Stimulated activated naive CD8-positive, alpha-beta T cell treated with anti-CD3 and anti-CD28 coated beads, Interleukin-15, amount 100 ng/mL, for 72 hours (primary cell): ENCODE measurements around the gene SLC25A34.
A peak's percentile ranks its signal among the peaks of the same experiment; 100 is the strongest.
"Not testable (repeated sequence)": the region's sequence is repeated elsewhere in the genome, so short reads cannot be mapped to it uniquely, and the experiment has no call there.

Source experiments
- ATAC-seq: fragments of 150-1000 bp; cut with Tn5 transposase; 2 replicates; pipeline ENCODE4 v1.10.0; 2021; ENCODE audit warnings: mild to moderate bottlenecking, moderate library complexity
- DNase-seq, 2 donors: peaks; one replicate each; pipeline ENCODE4 v3.0.0; 2021 to 2022
- H3K27ac Mint-ChIP-seq, 2 donors: one replicate each; pipeline ENCODE4 v1.8.0; 2022; ENCODE audit warnings: mild to moderate bottlenecking in 2 of 2, mixed read lengths in 2 of 2, moderate library complexity in 2 of 2
- H3K27me3 Mint-ChIP-seq: one replicate; pipeline ENCODE4 v1.8.0; 2022; ENCODE audit warnings: mixed read lengths
- H3K4me1 Mint-ChIP-seq: one replicate; pipeline ENCODE4 v1.8.0; 2022; ENCODE audit warnings: mild to moderate bottlenecking, mixed read lengths
- H3K4me3 Mint-ChIP-seq, 2 donors: one replicate each; pipeline ENCODE4 v1.8.0; 2022; ENCODE audit warnings: mild to moderate bottlenecking in 2 of 2, mixed read lengths in 2 of 2, moderate library complexity in 1 of 2
- H3K9me3 Mint-ChIP-seq, 2 donors: one replicate each; pipeline ENCODE4 v1.8.0; 2022; ENCODE audit warnings: mixed read lengths in 2 of 2

SLC25A34 gene

DNA sequence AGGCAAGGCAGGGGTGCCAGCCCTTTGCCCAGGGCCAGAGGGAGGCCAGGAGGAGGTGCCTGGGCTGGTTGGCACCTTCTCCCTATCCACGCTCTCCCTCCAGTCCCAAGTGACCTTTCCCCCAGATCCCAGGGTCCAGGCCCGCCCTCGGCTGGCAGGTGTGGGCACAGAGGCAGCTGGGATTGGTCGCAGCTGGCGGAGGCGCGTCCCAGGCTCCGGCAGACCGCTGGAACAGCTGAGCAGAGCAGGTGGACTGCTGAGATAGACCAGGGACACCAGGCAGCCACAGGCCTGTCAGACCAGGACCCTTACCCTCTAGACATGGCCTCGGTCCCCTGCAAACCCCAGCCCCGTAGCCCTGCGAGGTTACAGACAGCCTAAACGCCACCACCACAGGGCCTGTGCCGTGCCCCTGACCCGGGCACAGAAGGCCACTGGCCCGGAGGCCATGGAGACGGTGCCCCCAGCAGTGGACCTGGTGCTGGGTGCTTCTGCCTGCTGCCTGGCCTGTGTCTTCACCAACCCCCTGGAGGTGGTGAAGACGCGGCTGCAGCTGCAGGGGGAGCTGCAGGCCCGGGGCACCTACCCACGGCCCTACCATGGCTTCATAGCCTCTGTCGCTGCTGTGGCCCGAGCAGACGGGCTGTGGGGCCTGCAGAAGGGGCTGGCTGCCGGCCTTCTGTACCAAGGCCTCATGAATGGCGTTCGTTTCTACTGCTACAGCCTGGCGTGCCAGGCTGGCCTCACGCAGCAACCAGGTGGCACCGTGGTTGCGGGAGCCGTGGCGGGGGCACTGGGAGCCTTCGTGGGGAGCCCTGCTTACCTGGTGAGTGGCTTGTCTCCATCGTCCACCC, at the start of gene SLC25A34:
Gene SLC25A34, plus strand, starts transcription at position 221 of the 854 bp plus-strand sequence. Its CDS starts 228 bp downstream, at position 449.
- Mint-ChIP-seq H3K27me3 (no peaks in the 10 kb centered on the region), H3K9me3 (no peaks in the 10 kb centered on the region), H3K4me3 (no peak within 1 kb of the TSS), H3K4me1 (peaks cover 3% of the 10 kb centered on the region), H3K27ac (peak within 1 kb of the TSS; percentile 46 to 76)
- no peak for DNase-seq
- peak; percentile 8 for ATAC-seq

DNA sequence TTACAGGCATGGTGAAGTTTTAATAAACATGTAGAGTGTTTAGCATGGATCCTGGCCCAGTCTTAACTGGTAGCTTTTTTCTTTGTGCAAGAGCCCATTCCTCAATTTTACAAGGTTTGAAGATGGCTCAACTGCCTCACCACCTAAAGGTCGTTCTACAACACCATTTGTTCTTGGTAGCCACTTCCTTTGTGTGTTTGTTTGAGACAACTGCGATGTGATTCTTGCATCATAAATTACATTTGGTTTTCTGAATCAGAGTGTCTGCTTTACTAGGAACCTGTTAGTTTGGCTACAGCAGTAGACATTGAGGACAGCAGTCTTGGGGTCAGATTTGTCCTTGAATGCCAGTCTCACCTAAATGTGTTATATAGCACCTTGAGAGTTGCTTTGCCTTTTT, 48.6 kb upstream of the SLC25A34 start:
- ATAC-seq = no peak
- Mint-ChIP-seq H3K4me1 (peaks cover 46% of the 10 kb centered on the region), H3K27ac (peak overlapping the region; percentile 34 to 85), H3K4me3 (peak overlapping the region in 1 of 2 donors; percentile 27), H3K27me3 (no peaks in the 10 kb centered on the region), H3K9me3 (no peaks in the 10 kb centered on the region)
- DNase-seq = no peak

DNA sequence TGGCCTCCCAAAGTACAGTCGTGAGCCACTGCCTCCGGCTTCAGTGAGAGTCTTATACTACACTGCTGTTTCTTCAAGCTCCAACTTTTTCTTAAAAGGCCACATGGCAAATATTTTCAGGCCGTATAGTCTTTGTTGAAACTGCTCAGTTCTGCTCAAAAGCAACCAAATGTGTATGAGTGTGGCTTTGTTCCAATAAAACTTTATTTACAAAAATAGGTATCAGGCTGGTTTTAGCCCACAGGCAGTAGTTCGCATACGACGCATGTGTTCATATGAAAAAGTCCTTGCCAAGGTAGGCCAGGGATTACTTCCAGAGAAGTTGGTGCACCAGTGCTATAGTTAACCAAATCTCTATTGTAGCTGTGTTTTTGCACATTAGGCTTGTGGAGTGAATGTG, 45.7 kb upstream of the SLC25A34 start:
- DNase-seq (no peak), ATAC-seq (no peak)
- H3K4me3 Mint-ChIP-seq = no peak overlapping the region
- H3K9me3 Mint-ChIP-seq = no peaks in the 10 kb centered on the region
- no peak overlapping the region for H3K27ac Mint-ChIP-seq
- H3K4me1 Mint-ChIP-seq = peaks cover 46% of the 10 kb centered on the region
- no peaks in the 10 kb centered on the region for H3K27me3 Mint-ChIP-seq

DNA sequence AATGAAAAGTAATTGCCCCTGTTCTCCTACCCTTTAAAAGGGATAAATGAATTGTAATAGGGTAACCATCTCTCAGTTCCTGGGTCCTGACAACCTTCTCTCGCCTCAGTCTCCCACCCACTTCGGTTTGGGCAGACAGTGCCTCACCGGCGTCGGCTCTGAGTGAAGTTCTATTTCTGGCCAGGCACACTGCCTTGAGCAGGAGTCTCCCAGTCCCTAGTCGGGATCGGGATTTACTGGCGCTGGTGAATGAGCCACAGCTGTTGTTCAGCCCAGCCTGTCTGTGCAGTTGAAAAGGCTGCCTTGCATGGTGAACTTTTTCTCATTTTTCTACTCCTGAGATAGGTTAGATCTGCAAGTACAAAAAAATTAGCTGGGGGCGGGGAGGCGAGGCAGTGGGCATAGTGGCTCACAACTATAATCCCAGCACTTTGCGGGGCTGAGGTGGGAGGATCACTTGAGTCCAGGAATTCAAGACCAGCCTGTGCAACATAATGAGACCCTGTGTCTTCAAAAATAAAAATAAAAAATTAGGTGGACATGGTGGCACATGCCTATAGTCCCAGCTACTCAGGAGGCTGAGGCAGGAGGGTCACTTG, 44.5 kb upstream of the SLC25A34 start:
- no peaks in the 10 kb centered on the region for H3K9me3 Mint-ChIP-seq
- H3K27me3 Mint-ChIP-seq = no peaks in the 10 kb centered on the region
- H3K4me1 Mint-ChIP-seq = peaks cover 44% of the 10 kb centered on the region
- ATAC-seq = no peak
- H3K27ac Mint-ChIP-seq = peak overlapping the region in 1 of 2 donors; percentile 81
- no peak overlapping the region for H3K4me3 Mint-ChIP-seq
- no peak for DNase-seq

DNA sequence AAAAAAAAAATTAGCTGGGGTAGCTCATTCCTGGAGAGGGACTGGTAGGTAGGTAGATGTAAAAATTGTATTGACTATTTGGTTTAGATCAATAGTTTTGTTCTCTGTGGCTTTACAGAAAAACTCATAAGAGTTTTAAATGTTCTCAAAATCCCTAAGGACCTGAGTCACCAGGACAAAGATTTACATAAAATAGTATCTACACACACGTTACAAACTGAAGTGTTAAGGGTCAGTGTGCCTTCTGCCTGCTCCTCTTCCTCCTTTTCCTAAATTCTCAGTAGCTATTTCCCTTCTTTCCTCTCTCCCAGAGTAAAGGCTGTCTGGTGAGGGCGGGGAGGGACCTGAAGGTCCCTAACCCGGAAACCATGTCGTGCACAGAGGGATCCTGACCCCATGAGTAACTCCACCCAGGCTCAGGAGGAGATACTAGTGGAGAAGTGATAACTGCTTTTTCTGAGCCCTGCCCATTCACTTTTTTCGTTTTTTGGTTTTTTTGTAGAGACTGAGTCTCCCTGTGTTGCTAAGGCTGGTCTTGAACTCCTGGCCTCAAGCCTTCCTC, 43.9 kb upstream of the SLC25A34 start:
- ATAC-seq = no peak
- H3K4me1 Mint-ChIP-seq = peaks cover 45% of the 10 kb centered on the region
- H3K9me3 Mint-ChIP-seq = no peaks in the 10 kb centered on the region
- no peak for DNase-seq
- no peak overlapping the region for H3K4me3 Mint-ChIP-seq
- H3K27ac Mint-ChIP-seq = peak overlapping the region in 1 of 2 donors; percentile 81
- no peaks in the 10 kb centered on the region for H3K27me3 Mint-ChIP-seq

DNA sequence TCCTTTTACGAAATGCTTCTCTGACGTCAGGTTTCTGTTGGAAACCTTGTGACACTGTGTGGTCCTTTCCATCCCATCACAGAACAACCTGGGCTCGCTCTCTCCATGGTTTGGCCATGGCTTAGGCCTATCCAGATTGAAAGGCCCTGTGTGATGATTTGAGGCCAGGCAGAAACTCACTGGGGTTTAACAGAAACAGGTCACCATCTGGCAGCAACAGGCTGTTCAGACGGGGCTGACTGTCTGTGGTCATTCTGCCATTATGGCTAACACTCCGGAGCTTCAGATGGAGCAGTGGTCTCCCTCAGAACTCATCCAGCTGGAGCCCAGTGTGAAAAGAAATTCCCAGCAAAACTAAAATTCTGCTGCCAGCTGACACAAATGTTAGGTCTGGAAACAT, 42.7 kb upstream of the SLC25A34 start:
- peak overlapping the region in 1 of 2 donors; percentile 24 for H3K27ac Mint-ChIP-seq
- no peak for DNase-seq
- no peaks in the 10 kb centered on the region for H3K9me3 Mint-ChIP-seq
- no peak for ATAC-seq
- H3K4me3 Mint-ChIP-seq = no peak overlapping the region
- no peaks in the 10 kb centered on the region for H3K27me3 Mint-ChIP-seq
- H3K4me1 Mint-ChIP-seq = peaks cover 45% of the 10 kb centered on the region

DNA sequence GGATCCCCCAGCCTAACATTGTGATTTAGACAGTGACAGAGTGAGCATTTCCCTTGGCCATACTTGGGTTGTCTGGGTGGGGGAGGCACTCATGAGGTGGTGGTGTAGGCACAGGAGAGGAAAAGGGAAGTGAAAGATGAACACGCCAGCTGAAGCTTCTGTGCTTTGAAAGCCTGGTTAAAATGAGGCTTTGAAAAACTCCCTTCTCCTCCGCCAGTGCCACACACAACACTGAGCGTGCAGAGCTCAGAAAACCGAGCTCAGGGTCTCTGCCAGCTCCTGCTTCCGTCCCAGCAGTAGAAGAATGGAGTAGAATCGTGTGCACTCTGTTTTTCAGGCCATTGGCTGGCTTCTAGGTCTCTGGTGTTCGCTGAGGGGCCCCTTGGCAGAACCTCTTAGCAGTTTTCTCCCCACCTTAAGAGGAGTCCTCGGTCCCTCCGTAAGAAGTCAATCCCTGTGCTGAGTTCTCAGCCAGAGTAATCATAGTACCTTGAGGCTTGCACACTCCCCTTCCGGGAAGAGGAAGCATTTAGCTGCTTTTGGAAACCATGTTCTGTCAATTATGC, 39.0 kb upstream of the SLC25A34 start:
- Mint-ChIP-seq H3K4me3 (peak overlapping the region; percentile 84 to 86), H3K9me3 (no peaks in the 10 kb centered on the region), H3K4me1 (peaks cover 51% of the 10 kb centered on the region), H3K27ac (peak overlapping the region; percentile 97 to 98), H3K27me3 (no peaks in the 10 kb centered on the region)
- ATAC-seq (peak; percentile 96), DNase-seq (peak; percentile 30 to 66)

DNA sequence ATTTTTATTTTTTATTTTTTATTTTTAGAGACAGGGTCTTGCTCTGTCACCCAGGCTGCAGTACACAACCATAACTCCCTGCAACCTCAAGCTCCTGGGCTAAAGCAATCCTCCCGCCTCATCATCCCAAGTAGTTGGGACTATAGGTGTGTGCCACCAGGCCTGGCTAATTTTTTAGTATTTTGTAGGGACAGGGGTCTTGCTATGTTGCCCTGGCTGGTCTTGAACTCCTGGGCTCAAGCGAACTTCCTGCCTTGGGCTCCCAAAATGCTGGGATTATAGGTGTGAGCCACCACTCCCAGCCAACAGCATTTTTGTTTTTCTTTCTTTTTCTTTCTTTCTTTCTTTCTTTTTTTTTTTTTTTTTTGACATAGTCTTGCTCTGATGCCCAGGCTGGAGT, 37.9 kb upstream of the SLC25A34 start:
- Mint-ChIP-seq H3K27ac (peak overlapping the region in 1 of 2 donors; percentile 74), H3K4me3 (peak overlapping the region in 1 of 2 donors; percentile 3), H3K9me3 (no peaks in the 10 kb centered on the region), H3K27me3 (no peaks in the 10 kb centered on the region), H3K4me1 (peaks cover 56% of the 10 kb centered on the region)
- ATAC-seq = no peak
- no peak for DNase-seq

DNA sequence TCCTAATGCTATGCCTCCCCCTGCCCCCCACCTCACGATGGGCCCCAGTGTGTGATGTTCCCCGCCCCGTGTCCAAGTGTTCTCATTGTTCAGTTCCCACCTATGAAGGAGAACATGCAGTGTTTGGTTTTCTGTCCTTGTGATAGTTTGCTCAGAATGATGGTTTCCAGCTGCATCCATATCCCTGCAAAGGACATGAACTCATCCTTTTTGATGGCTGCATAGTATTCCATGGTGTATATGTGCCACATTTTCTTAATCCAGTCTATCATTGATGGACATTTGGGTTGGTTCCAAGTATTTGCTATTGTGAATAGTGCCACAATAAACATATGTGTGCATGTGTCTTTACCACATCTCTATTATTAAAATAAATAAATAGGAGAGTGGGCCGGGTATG, 36.7 kb upstream of the SLC25A34 start:
- H3K27me3 Mint-ChIP-seq, ATAC-seq, H3K9me3 Mint-ChIP-seq, H3K27ac Mint-ChIP-seq, H3K4me3 Mint-ChIP-seq, DNase-seq: not testable (repeated sequence)
- H3K4me1 Mint-ChIP-seq = peaks cover 49% of the 10 kb centered on the region

DNA sequence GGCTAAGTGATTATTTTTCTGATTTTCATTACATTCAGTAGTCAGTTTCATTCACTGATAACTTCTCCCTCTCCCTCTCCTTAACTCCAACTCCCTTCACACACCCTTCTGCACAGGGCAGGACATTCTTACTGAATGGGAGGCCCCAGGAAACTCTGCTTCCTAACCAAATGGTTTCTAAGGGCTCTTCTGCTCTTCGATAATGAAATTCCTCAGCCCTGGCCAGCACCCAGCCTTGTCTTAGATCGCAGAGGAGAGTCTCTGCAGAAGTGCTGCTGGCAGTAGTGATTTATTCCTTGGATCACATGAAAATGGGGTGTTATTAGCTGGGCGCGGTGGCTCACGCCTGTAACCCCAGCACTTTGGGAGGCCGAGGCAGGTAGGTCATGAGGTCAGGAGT, 35.5 kb upstream of the SLC25A34 start:
- no peak overlapping the region for H3K4me3 Mint-ChIP-seq
- H3K27me3 Mint-ChIP-seq = no peaks in the 10 kb centered on the region
- DNase-seq (no peak), ATAC-seq (no peak)
- peaks cover 45% of the 10 kb centered on the region for H3K4me1 Mint-ChIP-seq
- H3K27ac Mint-ChIP-seq = no peak overlapping the region
- no peaks in the 10 kb centered on the region for H3K9me3 Mint-ChIP-seq

DNA sequence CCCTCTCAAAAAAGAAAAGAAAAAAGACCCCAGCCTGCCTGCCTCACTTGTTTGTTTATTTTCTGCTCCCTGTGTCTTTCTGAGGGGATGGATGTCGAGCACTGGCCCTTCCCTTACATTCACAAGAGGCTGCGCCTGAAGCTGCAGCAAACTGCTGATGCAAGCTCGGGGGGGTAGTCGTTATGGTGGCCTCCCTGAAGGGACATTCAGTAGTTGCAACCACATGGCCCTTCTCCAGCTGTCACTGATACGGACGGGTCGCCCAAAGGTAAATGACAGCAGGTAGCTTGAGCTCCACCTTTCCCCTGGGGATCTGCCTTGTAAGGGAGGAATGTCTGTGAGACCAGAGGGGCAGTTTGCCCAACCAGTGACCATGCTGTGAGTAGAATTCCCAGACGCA, 34.3 kb upstream of the SLC25A34 start:
- no peak for DNase-seq
- no peak for ATAC-seq
- no peak overlapping the region for H3K4me3 Mint-ChIP-seq
- peaks cover 48% of the 10 kb centered on the region for H3K4me1 Mint-ChIP-seq
- H3K27me3 Mint-ChIP-seq = no peaks in the 10 kb centered on the region
- H3K27ac Mint-ChIP-seq = no peak overlapping the region
- H3K9me3 Mint-ChIP-seq = no peaks in the 10 kb centered on the region

DNA sequence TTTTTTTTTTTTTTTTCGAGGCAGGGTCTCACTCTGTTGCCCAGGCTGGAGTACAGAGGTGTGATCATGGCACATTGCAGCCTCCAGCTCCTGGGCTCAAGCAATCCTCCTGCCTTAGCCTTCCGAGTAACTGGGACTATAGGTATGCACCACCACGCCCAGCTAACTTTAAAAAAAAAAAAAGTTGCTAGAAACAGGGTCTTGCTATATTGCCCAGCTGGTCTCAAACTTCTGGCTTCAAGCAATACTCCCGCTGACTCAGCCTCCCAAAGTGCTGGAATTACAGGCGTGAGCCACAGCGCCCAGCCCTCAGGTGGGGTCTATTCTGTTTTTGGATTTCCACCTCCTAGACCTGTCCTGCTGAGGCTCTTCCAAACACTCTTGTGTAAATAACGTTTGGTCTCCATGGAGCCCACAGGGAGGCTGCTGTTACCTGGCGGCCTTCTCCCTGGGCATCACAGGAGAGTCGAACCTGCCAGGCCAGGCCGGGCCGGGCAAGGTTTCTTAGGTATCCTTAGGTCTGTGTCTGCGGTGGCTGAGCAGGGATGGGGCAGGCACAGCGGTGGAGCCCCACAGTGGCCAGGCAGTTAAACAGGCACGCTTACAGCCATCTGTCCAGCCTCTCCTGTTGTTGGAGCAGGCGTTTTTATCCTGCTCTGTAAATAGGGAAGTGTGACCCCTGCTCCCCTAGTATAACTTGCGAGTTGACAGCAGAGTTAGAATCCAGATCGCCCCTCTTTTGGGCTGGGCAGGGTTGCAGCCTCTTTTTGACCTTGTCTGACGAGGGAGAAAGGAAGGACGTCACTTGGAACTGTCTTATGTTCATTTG, 33.1 kb upstream of the SLC25A34 start:
- Mint-ChIP-seq H3K27ac (no peak overlapping the region), H3K4me1 (peaks cover 38% of the 10 kb centered on the region), H3K4me3 (no peak overlapping the region), H3K9me3 (no peaks in the 10 kb centered on the region), H3K27me3 (no peaks in the 10 kb centered on the region)
- no peak for DNase-seq
- no peak for ATAC-seq

DNA sequence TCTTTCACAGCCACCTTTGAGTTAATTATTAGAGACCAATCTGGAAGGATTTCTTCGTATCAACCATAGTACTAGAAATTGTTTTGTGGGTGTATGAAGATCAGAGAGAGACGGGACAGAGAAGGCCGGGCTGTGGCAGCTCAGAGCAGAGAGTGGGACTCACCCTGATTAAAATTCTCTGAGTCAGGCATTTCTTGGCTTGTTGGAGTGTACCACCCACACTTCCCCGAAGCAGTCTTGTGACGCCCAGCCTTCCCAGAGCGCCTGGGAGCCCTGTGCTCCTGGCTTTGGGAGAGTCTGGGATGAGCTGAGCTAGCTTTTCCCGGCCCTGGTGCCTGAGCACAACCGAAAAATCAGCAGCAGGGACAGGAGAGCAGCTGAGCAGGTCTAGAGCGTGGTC, 32.5 kb upstream of the SLC25A34 start:
- no peak for ATAC-seq
- Mint-ChIP-seq H3K4me1 (peaks cover 33% of the 10 kb centered on the region), H3K9me3 (no peaks in the 10 kb centered on the region), H3K4me3 (no peak overlapping the region), H3K27me3 (no peaks in the 10 kb centered on the region), H3K27ac (no peak overlapping the region)
- no peak for DNase-seq

DNA sequence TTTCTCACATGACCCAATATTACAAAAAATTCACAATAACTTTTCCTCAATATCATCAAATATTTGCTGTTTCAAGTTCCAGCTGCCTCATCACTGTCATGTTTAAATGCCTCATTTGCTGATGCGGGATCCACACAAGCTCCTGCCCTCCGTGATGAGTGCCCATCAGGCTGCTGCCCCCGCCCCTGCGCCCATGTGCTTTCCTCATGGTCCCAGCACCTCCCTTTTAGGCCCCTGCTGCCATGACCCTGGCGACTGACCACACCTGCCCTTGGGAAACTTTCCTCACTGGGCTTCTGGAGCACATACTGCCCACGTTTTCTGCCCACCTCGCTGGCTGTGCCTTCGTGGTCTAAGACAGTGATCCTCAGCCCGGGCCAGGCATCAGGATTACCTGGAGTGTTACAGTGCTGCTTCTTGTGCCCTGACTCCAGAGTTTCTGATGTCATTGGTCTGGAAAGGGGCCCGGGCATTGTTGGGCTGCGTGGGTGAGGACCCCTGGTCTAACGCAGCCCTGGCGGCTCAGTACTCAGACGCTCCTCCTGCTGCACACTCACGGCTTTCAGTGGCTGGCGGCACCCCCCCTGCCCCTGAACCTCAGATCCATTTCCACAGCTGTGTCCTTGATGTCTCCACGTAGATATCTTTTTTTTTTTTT, 31.4 kb upstream of the SLC25A34 start:
- Mint-ChIP-seq H3K4me1 (peaks cover 33% of the 10 kb centered on the region), H3K27me3 (no peaks in the 10 kb centered on the region), H3K9me3 (no peaks in the 10 kb centered on the region), H3K27ac (peak overlapping the region in 1 of 2 donors; percentile 45), H3K4me3 (no peak overlapping the region)
- DNase-seq (no peak), ATAC-seq (no peak)

DNA sequence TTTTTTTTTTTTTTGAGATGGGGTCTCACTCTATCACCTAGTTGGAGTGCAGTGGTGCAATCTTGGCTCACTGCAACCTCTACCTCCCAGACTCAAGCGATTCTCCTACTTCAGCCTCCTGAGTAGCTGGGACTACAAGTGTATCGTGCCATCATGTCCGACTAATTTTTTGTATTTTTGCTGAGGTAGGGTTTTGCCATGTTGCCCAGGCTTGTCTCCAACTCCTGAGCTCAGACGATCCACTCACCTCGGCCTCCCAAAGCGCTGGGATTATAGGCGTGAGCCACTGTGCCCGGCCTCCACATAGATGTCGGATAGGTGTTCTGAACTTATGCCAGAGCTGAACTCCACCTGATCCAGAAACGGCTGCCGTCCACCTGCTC, 30.9 kb upstream of the SLC25A34 start:
- Mint-ChIP-seq H3K9me3 (no peaks in the 10 kb centered on the region), H3K27ac (no peak overlapping the region), H3K4me3 (no peak overlapping the region), H3K27me3 (no peaks in the 10 kb centered on the region), H3K4me1 (peaks cover 33% of the 10 kb centered on the region)
- DNase-seq (no peak), ATAC-seq (no peak)
